IMR-90 (cell line): ENCODE measurements around the gene PIP5K1B. TPM values are rescaled to one million over a fixed set of nuclear protein-coding genes. Genes with fewer than 3 reads are reported as not detected.

Experiments used
- ATAC-seq: fragments of 200-7000 bp; cut with Tn5 transposase; 2 replicates; pipeline ENCODE4 v1.9.1; 2020; ENCODE audit warnings: low read depth, mild to moderate bottlenecking, moderate library complexity
- BruUV-seq: library from RNA; stranded (reverse); fragments of 400-500 nt; replicated peaks from 2 replicates; lab custom pipeline; 2021; lab: Mats Ljungman, UMichigan
- CTCF ChIA-PET: fragments of 300-600 bp; formaldehyde crosslinking; extraction: SDS; loops from one replicate; lab custom pipeline; 2021; ENCODE audit warnings: antibody characterized with exemption; lab: Yijun Ruan, JAX
- POLR2A ChIA-PET: fragments of 300-600 bp; sonication (Branson Sonifier 250); formaldehyde crosslinking; loops from one replicate; lab custom pipeline; 2022; ENCODE audit warnings: antibody characterized with exemption; ENCODE audit not compliant: unreplicated experiment; lab: Charles Lee
- DNase-seq: peaks from one replicate; pipeline ENCODE4 v3.0.0; 2013
- H2AFZ ChIP-seq: replicated peaks from 2 replicates; pipeline ENCODE3; 2013; ENCODE audit warnings: low read length, mild to moderate bottlenecking; ENCODE audit not compliant: poor library complexity
- H2AK5ac ChIP-seq: 2 replicates; pipeline ENCODE4 v1.6.1; 2013; ENCODE audit warnings: low read depth, low read length, inconsistent platforms
- H2AK9ac ChIP-seq: replicated peaks from 2 replicates; pipeline ENCODE3; 2013; ENCODE audit warnings: mild to moderate bottlenecking, low read depth, low read length, moderate library complexity; ENCODE audit not compliant: poor library complexity
- H2BK120ac ChIP-seq: 2 replicates; pipeline ENCODE4 v1.6.1; 2013; ENCODE audit warnings: low read depth, low read length, inconsistent platforms
- H2BK15ac ChIP-seq: 3 replicates; pipeline ENCODE4 v1.6.1; 2013; ENCODE audit warnings: low read depth, low read length, inconsistent platforms
- H2BK20ac ChIP-seq: 2 replicates; pipeline ENCODE4 v1.6.1; 2013; ENCODE audit warnings: low read depth, mild to moderate bottlenecking, inconsistent platforms, low read length, moderate library complexity
- H2BK5ac ChIP-seq: 2 replicates; pipeline ENCODE4 v1.6.1; 2013; ENCODE audit warnings: mild to moderate bottlenecking, low read depth, low read length, inconsistent platforms; ENCODE audit not compliant: poor library complexity, severe bottlenecking
- H3K14ac ChIP-seq: replicated peaks from 2 replicates; pipeline ENCODE4 v1.6.1; 2013; ENCODE audit warnings: low read depth, low read length, inconsistent platforms
- H3K18ac ChIP-seq: 2 replicates; pipeline ENCODE4 v1.6.1; 2013; ENCODE audit warnings: low read depth, low read length, control low read depth
- H3K23ac ChIP-seq: 2 replicates; pipeline ENCODE4 v1.6.1; 2013; ENCODE audit warnings: low read depth, low read length, inconsistent platforms
- H3K27ac ChIP-seq: 2 replicates; pipeline ENCODE4 v1.5.1; 2013; ENCODE audit warnings: mild to moderate bottlenecking, control low read depth, low read length; ENCODE audit not compliant: insufficient read depth
- H3K27me3 ChIP-seq: 2 replicates; pipeline ENCODE4 v1.6.1; 2013; ENCODE audit warnings: low read length; ENCODE audit not compliant: control insufficient read depth, insufficient read depth
- H3K36me3 ChIP-seq: 2 replicates; pipeline ENCODE4 v1.6.1; 2013; ENCODE audit warnings: low read length, mixed read lengths; ENCODE audit not compliant: control insufficient read depth, insufficient read depth
- H3K4ac ChIP-seq: 2 replicates; pipeline ENCODE4 v1.6.1; 2013; ENCODE audit warnings: low read depth, low read length, inconsistent platforms
- H3K4me1 ChIP-seq: 2 replicates; pipeline ENCODE4 v1.6.1; 2013; ENCODE audit warnings: low read length, mixed read lengths; ENCODE audit not compliant: control insufficient read depth, insufficient read depth
- H3K4me2 ChIP-seq: 2 replicates; pipeline ENCODE4 v1.6.1; 2013; ENCODE audit warnings: low read depth, mild to moderate bottlenecking, control low read depth, low read length, moderate library complexity
- H3K4me3 ChIP-seq: 2 replicates; pipeline ENCODE4 v1.5.1; 2013; ENCODE audit warnings: low read depth, mild to moderate bottlenecking, control low read depth, low read length, moderate library complexity; ENCODE audit not compliant: insufficient read depth
- H3K56ac ChIP-seq: 2 replicates; pipeline ENCODE4 v1.6.1; 2013; ENCODE audit warnings: low read length, inconsistent platforms; ENCODE audit not compliant: insufficient read depth; ENCODE audit errors: extremely low read depth
- H3K79me1 ChIP-seq, 2 experiments: 2 replicates each; pipeline ENCODE4 v1.6.1; 2013; ENCODE audit warnings: low read length in 2 of 2, inconsistent platforms in 1 of 2, low read depth in 1 of 2
- H3K9ac ChIP-seq: 2 replicates; pipeline ENCODE4 v1.6.1; 2013; ENCODE audit warnings: low read depth, low read length, control low read depth
- H3K9me1 ChIP-seq: 2 replicates; pipeline ENCODE4 v1.6.1; 2013; ENCODE audit warnings: low read length, inconsistent platforms; ENCODE audit not compliant: insufficient read depth
- H3K9me3 ChIP-seq: 2 replicates; pipeline ENCODE4 v1.6.1; 2013; ENCODE audit warnings: low read length; ENCODE audit not compliant: control insufficient read depth, insufficient read depth
- H4K20me1 ChIP-seq: 2 replicates; pipeline ENCODE4 v1.6.1; 2013; ENCODE audit warnings: low read length, inconsistent platforms; ENCODE audit not compliant: insufficient read depth
- H4K5ac ChIP-seq: 2 replicates; pipeline ENCODE4 v1.6.1; 2013; ENCODE audit warnings: mild to moderate bottlenecking, low read depth, low read length, control low read depth
- H4K8ac ChIP-seq, 2 experiments: 2 replicates each; pipeline ENCODE4 v1.6.1; 2013; ENCODE audit warnings: low read depth in 2 of 2, low read length in 2 of 2, control low read depth in 1 of 2, inconsistent platforms in 1 of 2
- H4K91ac ChIP-seq: 2 replicates; pipeline ENCODE4 v1.6.1; 2013; ENCODE audit warnings: low read depth, low read length, inconsistent platforms; ENCODE audit not compliant: insufficient read depth
- BHLHE40 ChIP-seq: fragments of 150-350 bp; IDR thresholded peaks from 2 replicates; pipeline ENCODE4 v1.6.1; 2016; ENCODE audit warnings: mild to moderate bottlenecking, low read depth, low read length
- CEBPB ChIP-seq: IDR thresholded peaks from 2 replicates; pipeline ENCODE4 v1.6.1; 2012; ENCODE audit warnings: low read depth, low read length, improper control_type of control experiment
- CHD1 ChIP-seq: IDR thresholded peaks from 2 replicates; pipeline ENCODE4 v1.6.1; 2012; ENCODE audit warnings: low read depth, low read length, improper control_type of control experiment
- FOS ChIP-seq: fragments of 150-350 bp; IDR thresholded peaks from 2 replicates; pipeline ENCODE4 v1.6.1; 2016; ENCODE audit warnings: low read depth, low read length
- MAFK ChIP-seq: IDR thresholded peaks from 2 replicates; pipeline ENCODE4 v1.6.1; 2012; ENCODE audit warnings: low read depth, low read length, improper control_type of control experiment
- MAZ ChIP-seq: IDR thresholded peaks from 2 replicates; pipeline ENCODE4 v1.6.1; 2012; ENCODE audit warnings: low read depth, mild to moderate bottlenecking, low read length, improper control_type of control experiment, moderate library complexity, borderline replicate concordance
- MXI1 ChIP-seq: IDR thresholded peaks from 2 replicates; pipeline ENCODE4 v1.6.1; 2012; ENCODE audit warnings: low read depth, mild to moderate bottlenecking, low read length, moderate library complexity, borderline replicate concordance
- NFE2L2 ChIP-seq: fragments of 150-350 bp; IDR thresholded peaks from 2 replicates; pipeline ENCODE4 v1.6.1; 2016; ENCODE audit warnings: low read depth, mild to moderate bottlenecking, low read length
- POLR2A ChIP-seq: IDR thresholded peaks from 2 replicates; pipeline ENCODE4 v1.6.1; 2012; ENCODE audit warnings: mild to moderate bottlenecking, low read depth, low read length
- RAD21 ChIP-seq: IDR thresholded peaks from 2 replicates; pipeline ENCODE4 v1.6.1; 2012; ENCODE audit warnings: low read length, improper control_type of control experiment
- RCOR1 ChIP-seq: IDR thresholded peaks from 2 replicates; pipeline ENCODE4 v1.6.1; 2012; ENCODE audit warnings: mild to moderate bottlenecking, low read length, improper control_type of control experiment; ENCODE audit not compliant: insufficient replicate concordance
- RFX5 ChIP-seq: IDR thresholded peaks from 2 replicates; pipeline ENCODE4 v1.8.0; 2012; ENCODE audit warnings: low read depth, mild to moderate bottlenecking, low read length, moderate library complexity
- WGBS, 2 experiments: methylation state at CpG; one replicate each; pipeline versions ENCODE4 v1.1.5 to v1.1.7; 2013; ENCODE audit warnings: missing lambda C conversion rate in 2 of 2; ENCODE audit not compliant: insufficient read length in 1 of 2; ENCODE audit errors: extremely low coverage in 2 of 2; 5-methylcytosine and 5-hydroxymethylcytosine counted together
- dilution Hi-C: fragments of 300-500 bp; cut with HindIII; formaldehyde crosslinking; loops from one replicate; pipeline ENCODE4 v1.14.3; 2018; ENCODE audit warnings: low sequenced_read_pairs; ENCODE audit not compliant: unreplicated experiment
- in situ Hi-C: fragments of 300-500 bp; cut with MboI; formaldehyde crosslinking; loops from 3 replicates; pipeline ENCODE4 v1.14.3; 2019; ENCODE audit warnings: low sequenced_read_pairs, inconsistent platforms, mixed read lengths
- intact Hi-C: fragments of 100-400 bp; cut with micrococcal nuclease; formaldehyde crosslinking; loops from 2 replicates; pipeline ENCODE4 v1.10.0; 2022
- polyA plus RNA-seq, 3 experiments: library from polyadenylated mRNA; depleted of rRNA; stranded (reverse); fragments of >200 nt; gene quantifications; 2 replicates each; pipeline ENCODE4 v1.2.3, GENCODE V29; 2012; ENCODE audit warnings: low replicate concordance in 1 of 3
- total RNA-seq: library from RNA; depleted of rRNA; stranded (reverse); fragments of >200 nt; gene quantifications from 2 replicates; pipeline ENCODE4 v1.2.3, GENCODE V29; 2012
- TF ChIP-seq, protein P1 (sequence below): fragments of 150-350 bp; IDR thresholded peaks from 2 replicates; pipeline ENCODE4 v1.6.1; 2017; ENCODE audit warnings: mild to moderate bottlenecking, antibody characterized with exemption, low read length, low read depth
- TF ChIP-seq, protein P2 (sequence below): fragments of 150-350 bp; IDR thresholded peaks from 2 replicates; pipeline ENCODE4 v1.6.1; 2016; ENCODE audit warnings: low read depth, mild to moderate bottlenecking, low read length, moderate library complexity, borderline replicate concordance
- TF ChIP-seq, protein P3 (sequence below): conservative IDR thresholded peaks from 2 replicates; pipeline ENCODE4 v1.5.1; 2012; ENCODE audit warnings: mild to moderate bottlenecking, low read depth, low read length, improper control_type of control experiment

The PIP5K1B gene
- total and polyA plus RNA-seq, 2 of the 4 experiments (the other 2 are of a cell fraction): not detected

DNA sequence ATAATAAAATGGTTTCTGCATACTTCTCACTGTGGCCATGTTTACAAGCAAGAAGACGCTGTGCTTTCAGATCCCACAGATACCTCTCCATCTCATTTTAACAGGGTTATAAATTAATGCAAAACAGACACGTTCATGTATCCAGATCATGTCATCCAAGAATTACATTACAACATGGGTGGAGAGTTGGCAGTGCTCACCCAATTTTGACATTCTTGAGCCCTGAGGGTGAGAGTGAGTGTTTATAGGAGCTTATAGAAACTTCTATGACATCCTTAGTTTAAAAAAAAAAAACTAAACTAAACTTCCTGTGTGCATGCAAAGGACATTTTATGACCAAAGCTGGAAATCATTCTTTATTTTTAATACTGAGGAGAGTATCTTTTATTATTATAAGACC, 299.8 kb downstream of the PIP5K1B start:
- H2BK20ac ChIP-seq: no peak overlapping the region
- no peak overlapping the region for H2AFZ ChIP-seq
- H4K91ac ChIP-seq: no peak overlapping the region
- ATAC-seq (no peak; the same call in none of the 2 replicates), DNase-seq (peak; percentile 5)
- ChIA-PET POLR2A (no interaction called here), CTCF (interaction anchor here (1.0 kb wide), 1 partner anchor 31 kb away, joined by 5 read pairs; the partner anchor contains the start of gene FXN)
- no peaks in the 10 kb centered on the region for H3K36me3 ChIP-seq
- no CpG with 5 or more reads among the region's 2 CpGs for WGBS, 2 experiments
- H3K56ac ChIP-seq: no peak overlapping the region
- no peak overlapping the region for H3K27ac ChIP-seq
- no peak overlapping the region for H3K18ac ChIP-seq
- no peaks in the 10 kb centered on the region for H3K9me3 ChIP-seq
- dilution Hi-C loops: no loop called here
- H4K20me1 ChIP-seq: no peaks in the 10 kb centered on the region
- H3K4ac ChIP-seq: no peak overlapping the region
- in situ Hi-C loops: loop anchor here (10.0 kb wide), 1 partner anchor 420 kb away; no protein-coding TSS in a partner anchor
- no peak overlapping the region for H3K23ac ChIP-seq
- BruUV-seq: no TSS peak
- no peak overlapping the region for H3K14ac ChIP-seq
- H3K79me1 ChIP-seq: no peaks in the 10 kb centered on the region
- no peak overlapping the region for H3K9ac ChIP-seq
- H4K5ac ChIP-seq: no peak overlapping the region
- H3K4me1 ChIP-seq: no peaks in the 10 kb centered on the region
- H2BK120ac ChIP-seq: no peak overlapping the region
- no peak overlapping the region for H2AK5ac ChIP-seq
- H3K4me2 ChIP-seq: no peak overlapping the region
- H2BK5ac ChIP-seq: no peak overlapping the region
- no peak overlapping the region for H3K4me3 ChIP-seq
- TF ChIP-seq, protein P1, sequence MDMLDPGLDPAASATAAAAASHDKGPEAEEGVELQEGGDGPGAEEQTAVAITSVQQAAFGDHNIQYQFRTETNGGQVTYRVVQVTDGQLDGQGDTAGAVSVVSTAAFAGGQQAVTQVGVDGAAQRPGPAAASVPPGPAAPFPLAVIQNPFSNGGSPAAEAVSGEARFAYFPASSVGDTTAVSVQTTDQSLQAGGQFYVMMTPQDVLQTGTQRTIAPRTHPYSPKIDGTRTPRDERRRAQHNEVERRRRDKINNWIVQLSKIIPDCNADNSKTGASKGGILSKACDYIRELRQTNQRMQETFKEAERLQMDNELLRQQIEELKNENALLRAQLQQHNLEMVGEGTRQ: no peak
- TF ChIP-seq RCOR1 (no peak), FOS (no peak), POLR2A (no peak), RAD21 (no peak), CEBPB (no peak), MXI1 (no peak), RFX5 (no peak), MAFK (no peak), CHD1 (no peak), BHLHE40 (no peak), MAZ (no peak), NFE2L2 (no peak)
- TF ChIP-seq, protein P2, sequence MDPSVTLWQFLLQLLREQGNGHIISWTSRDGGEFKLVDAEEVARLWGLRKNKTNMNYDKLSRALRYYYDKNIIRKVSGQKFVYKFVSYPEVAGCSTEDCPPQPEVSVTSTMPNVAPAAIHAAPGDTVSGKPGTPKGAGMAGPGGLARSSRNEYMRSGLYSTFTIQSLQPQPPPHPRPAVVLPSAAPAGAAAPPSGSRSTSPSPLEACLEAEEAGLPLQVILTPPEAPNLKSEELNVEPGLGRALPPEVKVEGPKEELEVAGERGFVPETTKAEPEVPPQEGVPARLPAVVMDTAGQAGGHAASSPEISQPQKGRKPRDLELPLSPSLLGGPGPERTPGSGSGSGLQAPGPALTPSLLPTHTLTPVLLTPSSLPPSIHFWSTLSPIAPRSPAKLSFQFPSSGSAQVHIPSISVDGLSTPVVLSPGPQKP: no peak
- TF ChIP-seq, protein P3, sequence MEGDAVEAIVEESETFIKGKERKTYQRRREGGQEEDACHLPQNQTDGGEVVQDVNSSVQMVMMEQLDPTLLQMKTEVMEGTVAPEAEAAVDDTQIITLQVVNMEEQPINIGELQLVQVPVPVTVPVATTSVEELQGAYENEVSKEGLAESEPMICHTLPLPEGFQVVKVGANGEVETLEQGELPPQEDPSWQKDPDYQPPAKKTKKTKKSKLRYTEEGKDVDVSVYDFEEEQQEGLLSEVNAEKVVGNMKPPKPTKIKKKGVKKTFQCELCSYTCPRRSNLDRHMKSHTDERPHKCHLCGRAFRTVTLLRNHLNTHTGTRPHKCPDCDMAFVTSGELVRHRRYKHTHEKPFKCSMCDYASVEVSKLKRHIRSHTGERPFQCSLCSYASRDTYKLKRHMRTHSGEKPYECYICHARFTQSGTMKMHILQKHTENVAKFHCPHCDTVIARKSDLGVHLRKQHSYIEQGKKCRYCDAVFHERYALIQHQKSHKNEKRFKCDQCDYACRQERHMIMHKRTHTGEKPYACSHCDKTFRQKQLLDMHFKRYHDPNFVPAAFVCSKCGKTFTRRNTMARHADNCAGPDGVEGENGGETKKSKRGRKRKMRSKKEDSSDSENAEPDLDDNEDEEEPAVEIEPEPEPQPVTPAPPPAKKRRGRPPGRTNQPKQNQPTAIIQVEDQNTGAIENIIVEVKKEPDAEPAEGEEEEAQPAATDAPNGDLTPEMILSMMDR: no peak
- intact Hi-C loops: no loop called here
- H3K27me3 ChIP-seq: peaks cover 9% of the 10 kb centered on the region
- H4K8ac ChIP-seq: no peak overlapping the region
- no peak overlapping the region for H2AK9ac ChIP-seq
- no peak overlapping the region for H2BK15ac ChIP-seq
- no peaks in the 10 kb centered on the region for H3K9me1 ChIP-seq
